ENCODE measurements around the gene PIK3AP1.

PIK3AP1 gene

GRCh38 chr10:96636551-96636950 is 83.8 kb downstream of the PIK3AP1 start:
- peaks cover 8% of the 10 kb centered on the region for H3K9me3 Mint-ChIP-seq
- H3K4me3 Mint-ChIP-seq = no peak overlapping the region
- peaks cover 29% of the 10 kb centered on the region for H3K4me1 Mint-ChIP-seq
- DNase-seq = no peak
- peaks cover 5% of the 10 kb centered on the region for H3K27me3 Mint-ChIP-seq (ENCODE audit: low read depth, poor library complexity)
- peak overlapping the region; percentile 62 for H3K27ac Mint-ChIP-seq
- peaks cover 10% of the 10 kb centered on the region for H3K36me3 Mint-ChIP-seq (ENCODE audit: low read depth)
- no peak for TF ChIP-seq CTCF (IDR thresholded peaks at IDR 0.05)

- H3K27ac Mint-ChIP-seq = no peak overlapping the region
- peaks cover 10% of the 10 kb centered on the region for H3K4me1 Mint-ChIP-seq
- H3K9me3 Mint-ChIP-seq = peaks cover 8% of the 10 kb centered on the region
- H3K27me3 Mint-ChIP-seq (ENCODE audit: low read depth, poor library complexity) = peaks cover 3% of the 10 kb centered on the region
- H3K4me3 Mint-ChIP-seq = no peak overlapping the region
- peaks cover 9% of the 10 kb centered on the region for H3K36me3 Mint-ChIP-seq (ENCODE audit: low read depth)
- DNase-seq = no peak
- no peak for TF ChIP-seq CTCF (IDR thresholded peaks at IDR 0.05)
These were observed 87.2 kb downstream of the PIK3AP1 start for GRCh38 chr10:96632974-96633710.

GRCh38 chr10:96627292-96627691 is 93.0 kb downstream of the PIK3AP1 start:
- no peak for DNase-seq
- H3K27me3 Mint-ChIP-seq (ENCODE audit: low read depth, poor library complexity) = no peaks in the 10 kb centered on the region
- H3K27ac Mint-ChIP-seq = no peak overlapping the region
- no peak for TF ChIP-seq CTCF (IDR thresholded peaks at IDR 0.05)
- no peaks in the 10 kb centered on the region for H3K4me1 Mint-ChIP-seq
- H3K36me3 Mint-ChIP-seq (ENCODE audit: low read depth) = no peaks in the 10 kb centered on the region
- H3K4me3 Mint-ChIP-seq = no peak overlapping the region
- no peaks in the 10 kb centered on the region for H3K9me3 Mint-ChIP-seq

GRCh38 chr10:96626795-96627194 is 93.5 kb downstream of the PIK3AP1 start:
- TF ChIP-seq CTCF (IDR thresholded peaks at IDR 0.05) = no peak
- no peak overlapping the region for H3K27ac Mint-ChIP-seq
- no peak for DNase-seq
- no peaks in the 10 kb centered on the region for H3K4me1 Mint-ChIP-seq
- no peak overlapping the region for H3K4me3 Mint-ChIP-seq
- H3K27me3 Mint-ChIP-seq (ENCODE audit: low read depth, poor library complexity) = no peaks in the 10 kb centered on the region
- H3K9me3 Mint-ChIP-seq = no peaks in the 10 kb centered on the region
- no peaks in the 10 kb centered on the region for H3K36me3 Mint-ChIP-seq (ENCODE audit: low read depth)

- no peak for DNase-seq
- Mint-ChIP-seq H3K9me3 (no peaks in the 10 kb centered on the region), H3K27ac (no peak overlapping the region), H3K4me3 (no peak overlapping the region), H3K27me3 (ENCODE audit: low read depth, poor library complexity) (no peaks in the 10 kb centered on the region), H3K36me3 (ENCODE audit: low read depth) (no peaks in the 10 kb centered on the region), H3K4me1 (peaks cover 5% of the 10 kb centered on the region)
- no peak for TF ChIP-seq CTCF (IDR thresholded peaks at IDR 0.05)
These were observed 95.1 kb downstream of the PIK3AP1 start for GRCh38 chr10:96625173-96625572.

Measured in nephron progenitor cell (in vitro differentiated cells).